HG03135 (cell line): ENCODE measurements around the gene KIF26A.
"Not testable (repeated sequence)": the region's sequence is repeated elsewhere in the genome, so short reads cannot be mapped to it uniquely, and the experiment has no call there.

ENCODE experiments used
- ATAC-seq: cut with Tn5 transposase; IDR thresholded peaks from one replicate; pipeline ENCODE4 v1.9.1; 2021; ENCODE audit warnings: mild to moderate bottlenecking, moderate library complexity; ENCODE audit not compliant: unreplicated experiment

KIF26A gene

DNA sequence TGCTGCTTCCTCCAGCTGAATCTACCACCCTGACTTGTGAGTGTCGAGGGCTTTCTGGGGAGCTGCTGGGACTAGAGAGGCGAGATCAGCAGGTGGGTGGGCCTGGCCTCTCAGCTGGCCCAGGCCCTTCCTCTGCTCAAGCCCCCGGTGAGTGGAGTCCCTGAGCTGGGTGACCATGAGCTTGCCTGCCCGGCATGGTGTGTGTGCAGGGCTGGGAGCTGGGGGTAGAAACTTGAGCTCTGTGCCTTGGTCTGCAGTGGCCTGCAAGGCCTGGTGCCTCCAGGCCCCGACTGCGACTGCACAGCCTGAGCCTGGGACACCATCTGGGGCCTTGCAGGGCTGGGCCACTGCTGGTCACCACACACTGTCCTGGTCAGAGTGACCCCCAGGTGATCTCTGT, 67.4 kb downstream of the KIF26A start:
- ATAC-seq = no peak

DNA sequence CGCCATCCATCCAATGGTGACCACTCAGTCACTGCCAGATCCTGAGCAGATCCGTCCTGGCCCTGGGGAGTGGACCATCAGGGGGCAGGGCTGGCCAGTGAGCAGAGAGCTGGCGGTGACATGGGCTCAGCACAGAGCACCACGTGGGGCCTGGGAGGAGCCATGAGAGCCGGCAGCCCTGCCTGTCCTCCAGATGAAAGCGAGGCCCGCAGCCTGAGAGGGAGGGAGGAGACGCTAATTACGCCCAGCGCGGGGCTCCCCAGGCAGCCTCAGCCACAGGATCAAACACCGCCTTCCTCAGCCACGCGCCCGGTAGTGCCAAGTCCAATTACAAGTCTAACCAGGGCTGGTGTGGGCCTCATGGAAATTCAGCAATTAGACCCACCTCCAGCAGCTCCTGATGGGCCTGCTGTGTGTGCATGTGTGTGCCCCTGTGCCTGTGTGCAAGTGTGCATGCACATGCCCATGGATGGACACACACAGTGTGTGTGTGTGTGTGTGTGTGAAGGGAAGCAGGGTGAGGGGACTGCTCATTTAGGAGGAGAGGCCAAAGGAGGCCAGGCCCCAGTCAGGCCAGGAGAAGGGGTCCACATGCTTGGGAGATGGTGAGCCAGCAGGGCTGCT, 68.0 kb downstream of the KIF26A start:
- no peak for ATAC-seq

DNA sequence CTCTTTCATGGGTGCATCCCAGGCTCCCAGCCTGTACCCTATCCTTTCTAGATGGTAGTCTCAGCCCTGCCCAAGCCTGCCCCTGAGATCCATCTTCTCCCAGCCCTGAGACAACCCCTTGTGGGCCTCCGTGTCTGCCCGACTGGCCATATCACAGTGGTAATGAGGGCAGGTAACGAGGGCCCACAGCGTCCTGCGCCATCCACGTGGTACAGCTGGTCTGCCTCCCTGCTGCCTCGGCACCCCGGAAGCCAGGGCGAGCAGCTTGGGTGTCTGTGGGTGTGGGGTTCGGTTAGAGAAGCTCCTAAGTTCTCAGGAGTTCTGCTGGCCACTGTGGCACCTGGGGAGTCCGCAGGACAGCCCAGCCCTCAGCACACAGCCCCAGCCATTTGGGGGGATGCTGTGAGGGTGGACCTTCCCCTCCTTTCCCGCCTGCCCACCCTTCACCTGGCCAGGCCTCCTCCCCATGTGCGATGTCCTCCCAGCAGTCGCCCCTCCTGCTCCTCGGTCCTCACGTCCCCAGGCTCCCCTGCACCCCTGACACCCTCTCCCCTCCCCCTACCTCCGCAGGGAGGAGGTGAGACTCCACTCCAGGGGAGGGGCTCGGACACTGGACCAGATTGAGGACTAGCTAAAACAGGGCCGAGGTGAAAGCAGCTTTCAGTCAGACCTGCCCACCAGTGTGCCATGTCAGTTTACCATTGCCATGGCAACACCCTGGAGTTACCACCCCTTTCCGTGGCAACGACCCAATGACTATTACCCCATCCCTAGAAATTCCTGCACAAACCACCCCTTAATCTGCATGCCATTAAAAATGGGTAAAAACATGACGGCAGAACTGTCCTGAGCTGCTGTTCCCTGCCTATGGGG, 69.0 kb downstream of the KIF26A start:
- no peak for ATAC-seq

DNA sequence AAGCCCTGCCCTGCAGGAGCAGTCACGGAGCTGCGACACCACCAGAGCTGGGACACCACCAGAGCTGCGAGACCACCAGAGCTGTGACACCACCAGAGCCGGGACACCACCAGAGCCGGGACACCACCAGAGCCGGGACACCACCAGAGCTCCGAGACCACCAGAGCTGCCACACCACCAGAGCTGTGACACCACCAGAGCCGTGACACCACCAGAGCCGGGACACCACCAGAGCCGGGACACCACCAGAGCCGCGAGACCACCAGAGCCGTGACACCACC, 69.6 kb downstream of the KIF26A start:
- not testable (repeated sequence) for ATAC-seq

DNA sequence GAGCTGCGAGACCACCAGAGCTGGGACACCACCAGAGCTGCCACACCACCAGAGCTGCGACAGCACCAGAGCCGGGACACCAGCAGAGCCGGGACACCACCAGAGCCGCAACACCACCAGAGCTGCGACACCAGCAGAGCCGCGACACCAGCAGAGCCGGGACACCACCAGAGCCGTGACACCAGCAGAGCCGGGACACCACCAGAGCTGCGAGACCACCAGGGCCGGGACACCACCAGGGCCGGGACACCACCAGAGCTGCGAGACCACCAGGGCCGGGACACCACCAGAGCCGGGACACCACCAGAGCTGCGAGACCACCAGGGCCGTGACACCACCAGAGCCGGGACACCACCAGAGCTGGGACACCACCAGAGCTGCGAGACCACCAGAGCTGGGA, 69.9 kb downstream of the KIF26A start:
- not testable (repeated sequence) for ATAC-seq

DNA sequence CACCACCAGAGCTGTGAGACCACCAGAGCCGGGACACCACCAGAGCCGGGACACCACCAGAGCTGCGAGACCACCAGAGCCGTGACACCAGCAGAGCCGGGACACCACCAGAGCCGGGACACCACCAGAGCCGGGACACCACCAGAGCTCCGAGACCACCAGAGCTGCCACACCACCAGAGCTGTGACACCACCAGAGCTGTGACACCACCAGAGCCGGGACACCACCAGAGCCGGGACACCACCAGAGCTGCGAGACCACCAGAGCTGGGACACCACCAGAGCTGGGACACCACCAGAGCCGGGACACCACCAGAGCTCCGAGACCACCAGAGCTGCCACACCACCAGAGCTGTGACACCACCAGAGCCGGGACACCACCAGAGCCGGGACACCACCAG, 70.7 kb downstream of the KIF26A start:
- ATAC-seq = not testable (repeated sequence)

DNA sequence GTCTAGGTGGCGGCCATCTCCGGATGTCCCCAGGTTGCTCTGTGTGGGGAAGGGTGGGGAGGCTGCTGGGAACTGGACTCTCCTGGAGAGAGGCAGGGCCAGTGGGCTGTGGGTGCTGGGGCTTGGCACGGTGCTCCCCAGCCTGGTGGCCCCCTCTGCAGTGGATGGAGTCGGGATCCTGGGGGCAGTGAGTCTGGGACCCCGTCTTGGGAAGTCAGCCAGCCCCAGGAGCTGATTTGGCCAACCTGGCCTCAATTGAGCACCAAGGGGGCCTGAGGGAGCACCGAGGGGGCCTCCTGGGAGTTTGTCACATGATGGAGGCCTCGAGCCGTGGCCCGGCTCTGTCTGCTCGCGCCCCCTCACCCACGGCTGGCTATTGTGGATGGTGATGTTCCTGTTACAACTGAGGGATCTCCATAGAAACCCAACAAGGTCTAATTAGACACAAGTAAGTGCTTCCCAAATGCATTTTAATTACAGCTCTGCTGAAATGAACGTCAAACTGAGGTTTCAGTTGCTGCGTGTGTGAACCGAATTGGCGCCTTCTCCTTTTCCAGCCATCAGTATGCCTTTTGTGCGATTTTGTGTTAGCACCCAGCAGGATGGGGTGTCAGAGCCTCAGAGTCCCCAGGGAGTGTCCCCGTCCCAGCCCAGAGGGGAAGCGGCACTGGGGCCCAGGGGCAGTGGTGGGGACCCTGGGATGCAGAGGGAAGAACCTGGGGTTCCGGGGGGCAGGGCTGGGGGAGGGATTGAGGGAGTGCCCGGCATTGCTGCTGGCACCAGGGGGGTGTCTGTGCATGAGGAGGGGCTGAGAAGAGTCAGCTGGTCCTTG, 71.8 kb downstream of the KIF26A start:
- no peak for ATAC-seq

DNA sequence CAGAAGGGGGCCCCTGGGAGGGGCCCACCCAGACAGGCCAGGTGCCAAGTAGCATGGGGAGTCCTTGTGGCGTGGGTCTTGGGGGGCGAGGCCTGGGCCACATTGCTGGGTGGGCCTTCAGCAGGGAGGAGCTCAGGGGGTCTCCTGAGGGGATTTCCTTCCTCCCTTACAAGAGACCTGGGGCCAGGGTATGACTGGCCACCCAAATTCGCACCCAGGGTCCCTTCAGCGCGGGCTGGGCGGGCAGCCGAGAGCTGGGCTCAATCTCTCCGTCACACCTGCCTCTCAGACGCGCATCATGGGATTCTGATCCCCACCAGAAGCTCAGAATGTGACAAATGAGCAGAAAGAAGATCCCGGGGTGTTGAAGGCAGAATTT, 72.4 kb downstream of the KIF26A start:
- ATAC-seq = no peak

DNA sequence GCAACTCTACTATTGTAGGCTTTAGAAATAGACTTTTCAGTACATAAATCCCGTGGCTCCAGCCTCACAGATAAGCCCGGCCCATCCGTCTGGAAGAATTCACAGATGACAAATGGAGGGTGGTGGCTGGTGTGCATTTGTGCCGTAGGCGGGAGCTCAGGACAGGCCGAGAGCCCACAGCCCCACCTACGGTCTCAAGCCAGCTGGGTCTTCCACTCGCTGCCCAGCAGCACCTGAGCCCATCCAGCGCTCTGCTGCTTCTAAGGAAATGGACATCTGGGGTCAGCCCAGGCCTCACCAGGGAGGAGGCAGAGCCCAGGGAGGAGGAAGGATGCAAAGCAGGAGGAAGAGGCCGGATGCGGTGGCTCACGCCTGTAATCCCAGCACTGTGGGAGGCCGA, 72.8 kb downstream of the KIF26A start:
- ATAC-seq = no peak

DNA sequence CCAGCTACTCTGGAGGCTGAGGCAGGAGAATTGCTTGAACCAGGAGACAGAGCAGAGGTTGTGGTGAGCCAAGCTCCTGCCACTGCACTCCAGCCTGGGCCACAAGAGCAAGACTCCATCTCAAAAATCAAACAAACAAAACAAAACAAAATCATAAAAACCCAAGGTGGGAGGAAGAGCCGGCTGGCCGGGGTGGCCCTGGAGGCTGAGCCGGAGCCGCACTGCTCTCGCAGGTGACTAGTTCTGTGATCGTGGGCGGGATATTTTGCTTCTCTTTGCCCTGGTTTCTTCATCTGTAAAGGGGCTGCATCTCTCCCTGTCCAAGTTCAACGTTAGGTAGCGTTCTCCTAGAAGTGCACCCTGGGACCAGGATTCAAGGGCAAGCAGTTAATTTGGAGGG, 73.4 kb downstream of the KIF26A start:
- no peak for ATAC-seq

DNA sequence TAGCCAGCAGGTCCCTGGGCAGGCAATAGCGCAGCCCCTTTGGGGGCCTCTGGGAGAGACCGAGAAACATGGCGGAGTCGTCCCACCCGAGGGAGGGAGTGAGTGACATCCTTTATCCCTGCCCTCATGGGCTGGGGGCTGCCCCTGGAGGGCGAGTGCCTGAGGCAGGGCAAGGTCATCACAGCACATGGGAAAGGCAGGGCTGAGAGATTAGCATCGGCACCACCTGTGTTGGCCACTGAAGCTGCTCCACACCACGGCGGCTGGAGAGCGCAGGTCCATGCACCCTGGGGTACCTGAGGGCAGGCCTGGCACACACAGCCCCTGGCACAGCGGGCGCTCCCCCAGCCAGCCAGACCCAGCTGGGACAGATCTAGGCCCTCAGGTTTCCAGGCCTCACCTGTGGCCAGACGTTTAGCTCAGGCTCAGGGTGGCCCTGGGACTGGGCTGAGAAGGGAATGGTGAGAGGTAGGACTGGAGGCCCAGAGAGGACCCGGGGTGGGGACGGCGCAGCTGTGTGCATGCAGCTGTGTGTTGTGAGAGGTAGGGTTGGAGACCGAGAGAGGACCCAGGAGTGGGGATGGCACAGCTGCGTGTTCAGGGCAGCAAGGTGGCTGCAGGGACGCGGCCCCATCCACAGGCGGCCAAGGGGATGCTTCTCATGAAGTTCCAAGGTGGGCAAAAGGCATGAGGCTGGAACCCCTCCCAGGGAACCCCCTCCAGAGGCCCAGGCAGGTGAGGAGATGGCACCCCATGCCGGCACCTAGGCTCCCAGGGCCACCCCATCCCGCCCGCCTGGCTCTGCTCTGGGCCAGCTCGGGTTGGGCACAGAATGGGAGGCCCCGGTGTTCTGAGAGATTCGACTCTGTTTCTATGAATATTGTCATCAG, 74.1 kb downstream of the KIF26A start:
- ATAC-seq = no peak

DNA sequence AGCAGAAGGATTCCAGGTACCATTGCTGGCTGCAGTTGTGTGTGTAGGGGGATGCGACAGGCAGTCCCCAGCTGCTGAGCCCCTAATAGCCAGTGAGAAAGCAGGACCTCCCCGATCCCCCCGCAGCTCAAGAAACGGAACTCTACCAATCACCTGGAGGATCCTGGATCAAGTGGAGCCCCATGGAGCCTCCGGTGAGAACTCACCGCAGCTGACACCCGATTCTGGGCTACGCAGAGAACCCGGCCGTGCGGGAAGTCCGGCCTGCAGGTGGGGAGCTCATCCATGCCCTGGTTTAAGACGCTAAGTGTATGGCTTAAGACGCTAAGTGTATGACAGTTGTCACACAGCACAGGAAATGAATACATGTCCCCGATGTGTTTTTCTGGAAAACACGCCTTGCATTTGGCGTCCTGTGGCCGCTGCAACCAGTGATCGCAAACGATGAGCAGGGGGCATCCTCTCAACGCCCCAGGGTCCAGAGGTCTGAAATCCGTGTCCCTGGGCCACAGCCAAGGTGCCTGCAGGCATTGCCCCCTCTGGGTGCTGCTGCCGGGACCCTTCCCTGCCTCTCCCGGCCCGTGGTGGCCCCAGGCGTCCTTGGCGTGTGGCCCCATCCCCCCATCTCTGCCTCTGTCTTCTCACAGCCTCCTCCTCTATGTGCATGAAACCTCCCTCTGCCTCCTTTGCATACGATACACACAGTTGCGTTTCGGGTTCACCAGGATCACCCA, 75.1 kb downstream of the KIF26A start:
- ATAC-seq = no peak

DNA sequence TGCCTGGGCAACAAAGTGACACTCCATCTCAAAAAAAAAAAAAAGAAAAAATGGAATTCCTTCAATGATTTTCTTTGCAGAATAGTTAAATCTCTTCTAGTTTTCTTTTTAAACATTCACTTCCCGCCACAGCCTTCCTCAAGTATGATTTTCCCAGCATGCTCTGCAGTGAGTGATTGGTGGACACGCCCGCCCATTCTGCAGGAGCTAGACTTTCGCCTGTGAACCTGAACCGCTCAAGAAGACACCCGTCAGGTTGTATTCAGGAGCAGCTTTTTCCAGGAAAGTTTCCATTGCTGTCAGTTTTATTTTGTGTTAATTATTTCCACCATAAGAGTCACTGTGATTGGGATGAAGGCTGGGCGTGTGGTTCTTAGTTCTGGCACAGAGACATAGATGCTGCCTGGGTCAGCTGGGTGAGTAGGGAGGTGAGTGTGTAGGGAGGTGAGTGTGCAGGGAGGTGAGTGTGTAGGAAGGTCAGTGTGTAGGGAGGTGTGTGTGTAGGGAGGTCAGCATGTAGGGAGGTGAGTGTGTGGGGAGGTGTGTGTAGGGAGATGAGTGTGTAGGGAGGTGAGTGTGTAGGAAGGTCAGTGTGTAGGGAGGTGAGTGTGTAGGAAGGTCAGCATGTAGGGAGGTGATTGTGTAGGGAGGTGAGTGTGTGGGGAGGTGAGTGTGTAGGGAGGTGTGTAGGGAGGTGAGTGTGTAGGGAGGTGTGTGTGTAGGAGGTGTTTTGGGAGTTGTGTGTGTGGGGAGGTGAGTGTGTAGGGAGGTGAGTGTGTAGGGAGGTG, 76.2 kb downstream of the KIF26A start:
- no peak for ATAC-seq

DNA sequence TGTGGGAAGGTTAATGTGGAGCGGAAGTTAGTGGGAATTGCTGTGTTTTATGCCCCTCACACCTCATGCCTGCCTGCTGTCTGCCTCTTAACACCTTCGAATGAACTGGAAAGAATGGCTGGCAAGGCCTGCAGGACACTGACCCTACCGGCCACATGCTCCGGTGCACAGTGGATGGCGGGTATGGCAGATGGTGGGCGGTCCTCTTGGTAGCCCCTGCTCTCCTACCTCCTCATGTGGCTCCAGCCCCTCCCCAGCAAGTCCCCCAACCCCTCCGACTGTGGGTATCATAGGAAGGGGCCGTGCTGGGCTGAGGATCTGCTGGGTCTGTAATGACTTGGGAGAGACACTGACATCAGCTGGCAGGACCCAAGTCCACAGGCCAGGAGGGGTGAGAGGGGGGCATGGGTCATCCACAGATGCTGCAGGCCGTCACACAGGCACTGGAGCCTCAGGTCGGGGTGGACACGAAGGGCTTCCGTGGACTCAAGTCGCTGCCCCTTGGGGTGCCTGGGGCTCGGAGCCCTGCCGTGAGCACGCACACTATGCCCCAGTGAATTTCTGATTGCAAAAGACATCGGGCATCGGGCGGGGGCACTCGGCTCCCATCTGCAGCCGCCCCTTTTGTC, 77.4 kb downstream of the KIF26A start:
- ATAC-seq = no peak

DNA sequence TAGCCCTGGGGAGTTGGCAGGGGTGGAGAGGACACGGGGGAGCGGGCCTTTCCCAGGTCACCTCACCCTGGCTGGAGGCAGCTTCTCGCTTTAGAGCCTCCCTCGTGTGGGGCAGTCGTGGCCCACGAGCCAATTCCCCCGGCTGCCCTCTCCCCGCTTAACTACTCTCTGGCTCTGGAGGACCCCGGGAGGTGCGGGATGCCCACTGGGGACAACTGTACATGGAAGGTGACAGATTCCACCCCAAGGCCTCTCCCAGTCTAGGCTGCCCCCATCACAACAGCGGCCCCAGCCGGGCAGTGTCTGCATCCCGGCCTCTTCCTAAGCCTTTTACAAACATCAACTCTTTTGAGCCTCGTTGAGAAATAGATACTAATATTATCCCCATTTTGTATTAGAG, 78.1 kb downstream of the KIF26A start:
- no peak for ATAC-seq

DNA sequence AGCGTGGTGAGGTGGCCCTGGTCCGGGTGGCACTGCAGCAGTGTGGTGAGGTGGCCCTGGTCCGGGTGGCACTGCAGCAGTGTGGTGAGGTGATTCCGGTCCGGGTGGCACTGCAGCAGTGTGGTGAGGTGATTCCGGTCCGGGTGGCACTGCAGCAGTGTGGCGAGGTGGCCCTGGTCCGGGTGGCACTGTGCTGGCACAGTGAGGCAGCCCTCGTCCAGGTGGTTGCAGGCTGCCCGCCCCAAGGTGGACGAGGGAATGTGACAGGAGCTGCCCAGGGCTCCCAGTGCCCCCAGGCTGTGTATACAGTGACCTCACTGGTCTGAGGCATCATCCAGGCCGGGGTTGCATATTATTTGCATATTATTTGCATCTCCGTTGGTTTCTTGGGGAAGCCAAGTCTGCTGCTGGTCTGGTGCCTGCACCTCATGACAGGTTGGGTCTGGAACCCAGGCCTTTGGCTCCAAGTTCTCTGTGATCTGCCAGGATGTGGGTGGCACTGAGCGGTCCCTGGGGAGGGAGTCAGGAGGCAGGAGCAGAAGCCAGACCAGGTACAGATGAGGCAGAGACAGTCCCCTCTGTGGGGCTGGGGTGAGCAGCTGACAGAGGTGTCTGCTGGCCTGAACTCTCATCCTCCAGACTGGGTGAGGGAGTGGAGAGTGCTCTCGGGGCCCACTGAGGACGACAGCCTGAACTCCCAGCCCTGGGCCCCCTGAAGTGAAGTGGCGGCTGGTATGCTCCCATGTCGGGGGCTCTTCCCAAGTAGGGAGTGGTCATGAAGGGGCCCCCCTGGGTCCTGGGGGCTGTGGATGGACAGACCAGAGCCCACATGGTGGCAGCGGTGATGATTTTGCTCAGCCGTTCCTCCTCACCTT, 79.3 kb downstream of the KIF26A start:
- no peak for ATAC-seq

DNA sequence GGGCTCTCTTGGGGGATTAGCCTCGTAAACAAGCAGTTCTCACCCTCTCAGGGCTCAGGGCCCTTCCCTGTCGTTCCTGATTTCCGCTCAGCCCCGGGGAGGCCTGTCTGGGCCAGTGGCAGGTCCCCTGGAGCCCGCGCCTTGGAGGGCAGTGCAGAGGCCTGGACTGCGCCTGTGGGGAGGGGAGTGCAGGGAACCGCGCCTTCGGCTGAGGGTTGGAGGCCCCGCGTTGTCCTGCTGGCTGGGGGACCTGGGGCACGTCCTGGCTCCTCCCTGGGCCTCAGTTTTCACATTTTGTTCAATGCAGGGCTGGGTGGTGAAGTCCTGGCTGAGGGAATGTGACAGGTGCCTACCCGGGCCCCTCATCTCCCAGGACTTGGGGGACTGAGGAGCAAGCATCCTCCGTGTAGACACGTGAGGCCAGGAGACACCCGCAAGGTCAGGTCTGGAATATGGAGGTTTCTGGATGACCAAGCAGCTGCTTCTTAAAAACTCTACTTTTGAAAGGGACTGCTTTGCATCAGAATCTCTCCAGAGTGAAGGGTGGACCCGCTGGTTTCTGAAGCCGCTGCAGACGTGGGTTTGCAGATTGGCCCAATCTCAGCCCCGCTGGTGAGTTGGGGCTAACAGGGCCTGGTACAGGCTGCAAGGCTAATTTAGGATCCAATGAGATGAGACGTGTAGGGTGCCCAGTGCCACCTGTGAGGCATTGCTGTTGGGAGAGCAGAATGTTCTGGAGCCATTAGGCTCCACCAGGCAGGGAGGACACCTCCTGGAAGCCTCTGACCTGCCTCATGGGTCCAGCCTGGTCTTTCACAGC, 80.2 kb downstream of the KIF26A start:
- ATAC-seq = no peak
